ENCODE results near the gene CLPSL2.
A peak's percentile ranks its signal among the peaks of the same experiment; 100 is the strongest.

Gene CLPSL2

GRCh38 chr6:35786810-35787209, 10.4 kb downstream of the CLPSL2 start:
- no peak overlapping the region for H3K27ac Mint-ChIP-seq
- no peaks in the 10 kb centered on the region for H3K4me1 Mint-ChIP-seq (ENCODE audit: low read depth)
- peaks cover 42% of the 10 kb centered on the region for H3K27me3 Mint-ChIP-seq (ENCODE audit: low read depth)
- H3K9me3 Mint-ChIP-seq = no peaks in the 10 kb centered on the region
- no peaks in the 10 kb centered on the region for H3K36me3 Mint-ChIP-seq (ENCODE audit: low read depth)
- no peak for DNase-seq (ENCODE audit: low spot score)
- no peak overlapping the region for H3K4me3 Mint-ChIP-seq

- no peak for DNase-seq (ENCODE audit: low spot score)
- Mint-ChIP-seq H3K4me1 (ENCODE audit: low read depth) (no peaks in the 10 kb centered on the region), H3K27me3 (ENCODE audit: low read depth) (peaks cover 39% of the 10 kb centered on the region)
These were observed 11.1 kb downstream of the CLPSL2 start for GRCh38 chr6:35787266-35788218.

GRCh38 chr6:35788423-35788982, 12.1 kb downstream of the CLPSL2 start:
- H3K4me1 Mint-ChIP-seq (ENCODE audit: low read depth) = no peaks in the 10 kb centered on the region
- no peak for DNase-seq (ENCODE audit: low spot score)
- no peak overlapping the region for H3K4me3 Mint-ChIP-seq
- peaks cover 39% of the 10 kb centered on the region for H3K27me3 Mint-ChIP-seq (ENCODE audit: low read depth)
- no peak overlapping the region for H3K27ac Mint-ChIP-seq
- no peaks in the 10 kb centered on the region for H3K36me3 Mint-ChIP-seq (ENCODE audit: low read depth)
- H3K9me3 Mint-ChIP-seq = no peaks in the 10 kb centered on the region

More at GRCh38 chr6:35787266-35788218, 11.1 kb downstream of the CLPSL2 start:
- Mint-ChIP-seq H3K9me3 (no peaks in the 10 kb centered on the region), H3K27ac (no peak overlapping the region), H3K36me3 (ENCODE audit: low read depth) (no peaks in the 10 kb centered on the region), H3K4me3 (no peak overlapping the region)

GRCh38 chr6:35790683-35791082, 14.3 kb downstream of the CLPSL2 start:
- Mint-ChIP-seq H3K36me3 (ENCODE audit: low read depth) (no peaks in the 10 kb centered on the region), H3K27me3 (ENCODE audit: low read depth) (peaks cover 30% of the 10 kb centered on the region), H3K27ac (no peak overlapping the region), H3K4me3 (no peak overlapping the region), H3K9me3 (no peaks in the 10 kb centered on the region), H3K4me1 (ENCODE audit: low read depth) (no peaks in the 10 kb centered on the region)
- no peak for DNase-seq (ENCODE audit: low spot score)

- DNase-seq (ENCODE audit: low spot score) = no peak
- Mint-ChIP-seq H3K4me3 (no peak overlapping the region), H3K9me3 (no peaks in the 10 kb centered on the region), H3K27me3 (ENCODE audit: low read depth) (peaks cover 6% of the 10 kb centered on the region), H3K4me1 (ENCODE audit: low read depth) (no peaks in the 10 kb centered on the region), H3K27ac (no peak overlapping the region), H3K36me3 (ENCODE audit: low read depth) (no peaks in the 10 kb centered on the region)
These were observed 18.4 kb downstream of the CLPSL2 start for GRCh38 chr6:35794536-35795452.

GRCh38 chr6:35795453-35796071, 19.2 kb downstream of the CLPSL2 start:
- DNase-seq (ENCODE audit: low spot score) = no peak
- H3K27me3 Mint-ChIP-seq (ENCODE audit: low read depth) = peaks cover 2% of the 10 kb centered on the region
- H3K9me3 Mint-ChIP-seq = no peaks in the 10 kb centered on the region
- H3K4me3 Mint-ChIP-seq = no peak overlapping the region
- H3K4me1 Mint-ChIP-seq (ENCODE audit: low read depth) = no peaks in the 10 kb centered on the region
- H3K27ac Mint-ChIP-seq = no peak overlapping the region
- no peaks in the 10 kb centered on the region for H3K36me3 Mint-ChIP-seq (ENCODE audit: low read depth)

GRCh38 chr6:35796236-35796635, 19.8 kb downstream of the CLPSL2 start:
- H3K36me3 Mint-ChIP-seq (ENCODE audit: low read depth) = no peaks in the 10 kb centered on the region
- peaks cover 2% of the 10 kb centered on the region for H3K27me3 Mint-ChIP-seq (ENCODE audit: low read depth)
- no peaks in the 10 kb centered on the region for H3K4me1 Mint-ChIP-seq (ENCODE audit: low read depth)
- H3K27ac Mint-ChIP-seq = no peak overlapping the region
- H3K9me3 Mint-ChIP-seq = no peaks in the 10 kb centered on the region
- no peak overlapping the region for H3K4me3 Mint-ChIP-seq
- no peak for DNase-seq (ENCODE audit: low spot score)

- no peak for DNase-seq (ENCODE audit: low spot score)
- Mint-ChIP-seq H3K4me3 (no peak overlapping the region), H3K4me1 (ENCODE audit: low read depth) (no peaks in the 10 kb centered on the region), H3K36me3 (ENCODE audit: low read depth) (no peaks in the 10 kb centered on the region), H3K9me3 (no peaks in the 10 kb centered on the region), H3K27me3 (ENCODE audit: low read depth) (peaks cover 2% of the 10 kb centered on the region), H3K27ac (no peak overlapping the region)
These were observed 21.6 kb downstream of the CLPSL2 start for GRCh38 chr6:35797837-35798526.

- DNase-seq (ENCODE audit: low spot score) = no peak
- H3K27ac Mint-ChIP-seq = no peak overlapping the region
- H3K9me3 Mint-ChIP-seq = no peaks in the 10 kb centered on the region
- no peak overlapping the region for H3K4me3 Mint-ChIP-seq
- H3K36me3 Mint-ChIP-seq (ENCODE audit: low read depth) = no peaks in the 10 kb centered on the region
- H3K4me1 Mint-ChIP-seq (ENCODE audit: low read depth) = no peaks in the 10 kb centered on the region
- peaks cover 2% of the 10 kb centered on the region for H3K27me3 Mint-ChIP-seq (ENCODE audit: low read depth)
These were observed 22.3 kb downstream of the CLPSL2 start for GRCh38 chr6:35798706-35799105.

- H3K36me3 Mint-ChIP-seq (ENCODE audit: low read depth) = no peaks in the 10 kb centered on the region
- H3K9me3 Mint-ChIP-seq = no peaks in the 10 kb centered on the region
- no peak overlapping the region for H3K4me3 Mint-ChIP-seq
- H3K27ac Mint-ChIP-seq = no peak overlapping the region
- peaks cover 1% of the 10 kb centered on the region for H3K27me3 Mint-ChIP-seq (ENCODE audit: low read depth)
- H3K4me1 Mint-ChIP-seq (ENCODE audit: low read depth) = no peaks in the 10 kb centered on the region
- no peak for DNase-seq (ENCODE audit: low spot score)
These were observed 24.8 kb downstream of the CLPSL2 start for GRCh38 chr6:35801148-35801547.

- Mint-ChIP-seq H3K4me1 (ENCODE audit: low read depth) (no peaks in the 10 kb centered on the region), H3K27ac (no peak within 1 kb of the TSS), H3K4me3 (peak within 1 kb of the TSS; percentile 29)
These were observed 28.8 kb downstream of the CLPSL2 start, which contains the start of gene LHFPL5 for GRCh38 chr6:35804996-35805736. Gene LHFPL5 (plus strand): TSS chr6:35805352. CDS start chr6:35805671, 319 bp downstream.

GRCh38 chr6:35808688-35809087, 32.3 kb downstream of the CLPSL2 start:
- DNase-seq (ENCODE audit: low spot score) = no peak
- Mint-ChIP-seq H3K9me3 (no peaks in the 10 kb centered on the region), H3K27me3 (ENCODE audit: low read depth) (no peaks in the 10 kb centered on the region), H3K36me3 (ENCODE audit: low read depth) (no peaks in the 10 kb centered on the region), H3K4me1 (ENCODE audit: low read depth) (peaks cover 2% of the 10 kb centered on the region), H3K27ac (no peak overlapping the region), H3K4me3 (no peak overlapping the region)

More at GRCh38 chr6:35804996-35805736, 28.8 kb downstream of the CLPSL2 start, which contains the start of gene LHFPL5:
- Mint-ChIP-seq H3K9me3 (no peaks in the 10 kb centered on the region), H3K27me3 (ENCODE audit: low read depth) (no peaks in the 10 kb centered on the region), H3K36me3 (ENCODE audit: low read depth) (no peaks in the 10 kb centered on the region)
- DNase-seq (ENCODE audit: low spot score) = peak; percentile 62
